K562 (cell line): ENCODE data around the gene TUBD1. TPM values are rescaled to one million over a fixed set of nuclear protein-coding genes. Genes with fewer than 3 reads are reported as not detected.

Experiments used
- ETV6 ChIP-seq, 3 experiments: fragments of 150-350 bp in 1 of 3; sonication (generic) in 1 of 3; formaldehyde crosslinking in 1 of 3; IDR thresholded peaks; 2 replicates each; pipeline versions ENCODE4 v1.6.1 to v1.8.0; 2014 to 2022; ENCODE audit warnings: borderline replicate concordance in 2 of 3, low read depth in 2 of 3, antibody characterized with exemption in 1 of 3, low read length in 1 of 3, mild to moderate bottlenecking in 1 of 3, missing genetic modification reagents in 1 of 3
- MCM7 ChIP-seq, 2 experiments: fragments of 450-650 bp; IDR thresholded peaks; 2 replicates each; pipeline ENCODE4 v1.6.1; 2016 to 2018
- MTA1 ChIP-seq: fragments of 450-650 bp; IDR thresholded peaks from 2 replicates; pipeline ENCODE4 v1.6.1; 2017; ENCODE audit warnings: borderline replicate concordance
- PTTG1 ChIP-seq: fragments of 450-650 bp; IDR thresholded peaks from 2 replicates; pipeline ENCODE4 v1.6.1; 2016; ENCODE audit warnings: low read depth, mild to moderate bottlenecking, missing genetic modification characterization, missing compliant biosample characterization
- RB1 ChIP-seq: fragments of 450-650 bp; IDR thresholded peaks from 2 replicates; pipeline ENCODE4 v1.6.1; 2017; ENCODE audit warnings: low read depth, mild to moderate bottlenecking
- RBM15 ChIP-seq: fragments of 200-400 bp; formaldehyde crosslinking; IDR thresholded peaks from 2 replicates; pipeline ENCODE4 v1.6.1; 2018; ENCODE audit warnings: mild to moderate bottlenecking, low read length, moderate library complexity; ENCODE audit not compliant: insufficient read depth
- SMARCA5 ChIP-seq: fragments of 450-650 bp; IDR thresholded peaks from 2 replicates; pipeline ENCODE4 v1.6.1; 2016
- ZNF282 ChIP-seq: sonication (generic); formaldehyde crosslinking; IDR thresholded peaks from 2 replicates; pipeline ENCODE4 v1.8.1; 2023; ENCODE audit warnings: missing genetic modification reagents
- polyA plus RNA-seq, 8 experiments: library from polyadenylated mRNA; depleted of rRNA in 4 of 8; stranded (reverse) in 5 of 8; unstranded in 3 of 8; fragments of >200 nt; fragmentation: Nextera tagmentation in 2 of 8; fragmentation: Illumina TruSeq in 1 of 8; extraction: Ambion mirVana in 2 of 8; extraction: Trizol in 1 of 8; gene quantifications; 2 replicates each; pipeline versions ENCODE4 v1.2.1 to v1.2.3, GENCODE V29; 2011 to 2014; ENCODE audit warnings: inconsistent platforms in 1 of 8, missing spikeins in 1 of 8
- total RNA-seq, 7 experiments: library from RNA; depleted of rRNA in 6 of 7; stranded (reverse); fragments of >200 nt in 6 of 7; fragmentation: Illumina TruSeq in 2 of 7; extraction: Trizol in 2 of 7; gene quantifications; 2 replicates each; pipeline versions ENCODE4 v1.2.1 to v1.2.3, GENCODE V29; 2011 to 2021; ENCODE audit warnings: low replicate concordance in 1 of 7
- TF ChIP-seq, protein P1 (sequence below): sonication (generic); IDR thresholded peaks from 2 replicates; pipeline ENCODE4 v1.6.1; 2016
- TF ChIP-seq, protein P2 (sequence below): sonication (generic); formaldehyde crosslinking; IDR thresholded peaks from 2 replicates; pipeline ENCODE4 v1.8.0; 2022; ENCODE audit warnings: mild to moderate bottlenecking, low read depth, missing genetic modification reagents
- TF ChIP-seq, protein P3 (sequence below), 3 experiments: fragments of 200-800 bp in 1 of 3; fragments of 250-450 bp in 1 of 3; fragments of 450-650 bp in 1 of 3; sonication (Bioruptor Pico) in 1 of 3; sonication (Bioruptor generic) in 1 of 3; formaldehyde crosslinking in 1 of 3; IDR thresholded peaks; 2 replicates each; pipeline versions ENCODE4 v1.6.1 to v1.8.0; 2016 to 2022; ENCODE audit warnings: mild to moderate bottlenecking in 2 of 3, missing genetic modification characterization in 2 of 3, missing compliant biosample characterization in 1 of 3, moderate library complexity in 1 of 3

Gene TUBD1
- total and polyA plus RNA-seq, 9 of the 15 experiments (the other 6 are each of a cell fraction or from before 2014, with no cell fraction given), result 10.8 to 35.3 (median 17.9) TPM

GRCh38 chr17:59832883-59833379 lies 59.8 kb downstream of the TUBD1 start (continued):
- TF ChIP-seq, protein P1, sequence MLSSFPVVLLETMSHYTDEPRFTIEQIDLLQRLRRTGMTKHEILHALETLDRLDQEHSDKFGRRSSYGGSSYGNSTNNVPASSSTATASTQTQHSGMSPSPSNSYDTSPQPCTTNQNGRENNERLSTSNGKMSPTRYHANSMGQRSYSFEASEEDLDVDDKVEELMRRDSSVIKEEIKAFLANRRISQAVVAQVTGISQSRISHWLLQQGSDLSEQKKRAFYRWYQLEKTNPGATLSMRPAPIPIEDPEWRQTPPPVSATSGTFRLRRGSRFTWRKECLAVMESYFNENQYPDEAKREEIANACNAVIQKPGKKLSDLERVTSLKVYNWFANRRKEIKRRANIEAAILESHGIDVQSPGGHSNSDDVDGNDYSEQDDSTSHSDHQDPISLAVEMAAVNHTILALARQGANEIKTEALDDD, result 0 out of 2 replicates have a peak, but pooled peaks have one; percentile 12
- TF ChIP-seq MCM7 (IDR thresholded peaks at IDR 0.05) (no peak), RBM15 (no peak), MTA1 (no peak), SMARCA5 (no peak), RB1 (no peak), ZNF282 (CRISPR knock-in tag) (no peak), ETV6 (IDR thresholded peaks at IDR 0.05; ENCODE audit: borderline replicate concordance in 1 of 2, low read depth in 2 of 2, low read length in 1 of 2) (no peak), ETV6 (CRISPR knock-in tag; IDR thresholded peaks at IDR 0.05; ENCODE audit: borderline replicate concordance) (no peak), PTTG1 (tag) (no peak)
- TF ChIP-seq, protein P2, sequence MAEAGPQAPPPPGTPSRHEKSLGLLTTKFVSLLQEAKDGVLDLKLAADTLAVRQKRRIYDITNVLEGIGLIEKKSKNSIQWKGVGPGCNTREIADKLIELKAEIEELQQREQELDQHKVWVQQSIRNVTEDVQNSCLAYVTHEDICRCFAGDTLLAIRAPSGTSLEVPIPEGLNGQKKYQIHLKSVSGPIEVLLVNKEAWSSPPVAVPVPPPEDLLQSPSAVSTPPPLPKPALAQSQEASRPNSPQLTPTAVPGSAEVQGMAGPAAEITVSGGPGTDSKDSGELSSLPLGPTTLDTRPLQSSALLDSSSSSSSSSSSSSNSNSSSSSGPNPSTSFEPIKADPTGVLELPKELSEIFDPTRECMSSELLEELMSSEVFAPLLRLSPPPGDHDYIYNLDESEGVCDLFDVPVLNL (CRISPR knock-in tag), result no peak
- TF ChIP-seq, protein P3, sequence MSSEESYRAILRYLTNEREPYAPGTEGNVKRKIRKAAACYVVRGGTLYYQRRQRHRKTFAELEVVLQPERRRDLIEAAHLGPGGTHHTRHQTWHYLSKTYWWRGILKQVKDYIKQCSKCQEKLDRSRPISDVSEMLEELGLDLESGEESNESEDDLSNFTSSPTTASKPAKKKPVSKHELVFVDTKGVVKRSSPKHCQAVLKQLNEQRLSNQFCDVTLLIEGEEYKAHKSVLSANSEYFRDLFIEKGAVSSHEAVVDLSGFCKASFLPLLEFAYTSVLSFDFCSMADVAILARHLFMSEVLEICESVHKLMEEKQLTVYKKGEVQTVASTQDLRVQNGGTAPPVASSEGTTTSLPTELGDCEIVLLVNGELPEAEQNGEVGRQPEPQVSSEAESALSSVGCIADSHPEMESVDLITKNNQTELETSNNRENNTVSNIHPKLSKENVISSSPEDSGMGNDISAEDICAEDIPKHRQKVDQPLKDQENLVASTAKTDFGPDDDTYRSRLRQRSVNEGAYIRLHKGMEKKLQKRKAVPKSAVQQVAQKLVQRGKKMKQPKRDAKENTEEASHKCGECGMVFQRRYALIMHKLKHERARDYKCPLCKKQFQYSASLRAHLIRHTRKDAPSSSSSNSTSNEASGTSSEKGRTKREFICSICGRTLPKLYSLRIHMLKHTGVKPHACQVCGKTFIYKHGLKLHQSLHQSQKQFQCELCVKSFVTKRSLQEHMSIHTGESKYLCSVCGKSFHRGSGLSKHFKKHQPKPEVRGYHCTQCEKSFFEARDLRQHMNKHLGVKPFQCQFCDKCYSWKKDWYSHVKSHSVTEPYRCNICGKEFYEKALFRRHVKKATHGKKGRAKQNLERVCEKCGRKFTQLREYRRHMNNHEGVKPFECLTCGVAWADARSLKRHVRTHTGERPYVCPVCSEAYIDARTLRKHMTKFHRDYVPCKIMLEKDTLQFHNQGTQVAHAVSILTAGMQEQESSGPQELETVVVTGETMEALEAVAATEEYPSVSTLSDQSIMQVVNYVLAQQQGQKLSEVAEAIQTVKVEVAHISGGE (CRISPR knock-in tag; IDR thresholded peaks at IDR 0.05), result peak in 1 of 3 experiments; percentile 86; a peak in 2 of 6 replicates
